Stimulated activated naive CD8-positive, alpha-beta T cell treated with anti-CD3 and anti-CD28 coated beads, Interleukin-15, Interleukin-2, amounts not matched to agents 100 ng/mL and 50 ng/mL, for 24 hours (primary cell): ENCODE data around the gene AMPH.

Experiments
- H3K27ac Mint-ChIP-seq: one replicate; pipeline ENCODE4 v1.8.0; 2021; ENCODE audit warnings: mild to moderate bottlenecking, mixed read lengths
- H3K27me3 Mint-ChIP-seq: one replicate; pipeline ENCODE4 v1.8.0; 2021; ENCODE audit warnings: mixed read lengths
- H3K36me3 Mint-ChIP-seq: one replicate; pipeline ENCODE4 v1.8.0; 2021; ENCODE audit warnings: low read depth, mixed read lengths
- H3K4me1 Mint-ChIP-seq: one replicate; pipeline ENCODE4 v1.8.0; 2021; ENCODE audit warnings: low read depth, mixed read lengths
- H3K4me3 Mint-ChIP-seq: one replicate; pipeline ENCODE4 v1.8.0; 2021; ENCODE audit warnings: mild to moderate bottlenecking, mixed read lengths
- H3K9me3 Mint-ChIP-seq: one replicate; pipeline ENCODE4 v1.8.0; 2021; ENCODE audit warnings: mixed read lengths

Gene AMPH

DNA sequence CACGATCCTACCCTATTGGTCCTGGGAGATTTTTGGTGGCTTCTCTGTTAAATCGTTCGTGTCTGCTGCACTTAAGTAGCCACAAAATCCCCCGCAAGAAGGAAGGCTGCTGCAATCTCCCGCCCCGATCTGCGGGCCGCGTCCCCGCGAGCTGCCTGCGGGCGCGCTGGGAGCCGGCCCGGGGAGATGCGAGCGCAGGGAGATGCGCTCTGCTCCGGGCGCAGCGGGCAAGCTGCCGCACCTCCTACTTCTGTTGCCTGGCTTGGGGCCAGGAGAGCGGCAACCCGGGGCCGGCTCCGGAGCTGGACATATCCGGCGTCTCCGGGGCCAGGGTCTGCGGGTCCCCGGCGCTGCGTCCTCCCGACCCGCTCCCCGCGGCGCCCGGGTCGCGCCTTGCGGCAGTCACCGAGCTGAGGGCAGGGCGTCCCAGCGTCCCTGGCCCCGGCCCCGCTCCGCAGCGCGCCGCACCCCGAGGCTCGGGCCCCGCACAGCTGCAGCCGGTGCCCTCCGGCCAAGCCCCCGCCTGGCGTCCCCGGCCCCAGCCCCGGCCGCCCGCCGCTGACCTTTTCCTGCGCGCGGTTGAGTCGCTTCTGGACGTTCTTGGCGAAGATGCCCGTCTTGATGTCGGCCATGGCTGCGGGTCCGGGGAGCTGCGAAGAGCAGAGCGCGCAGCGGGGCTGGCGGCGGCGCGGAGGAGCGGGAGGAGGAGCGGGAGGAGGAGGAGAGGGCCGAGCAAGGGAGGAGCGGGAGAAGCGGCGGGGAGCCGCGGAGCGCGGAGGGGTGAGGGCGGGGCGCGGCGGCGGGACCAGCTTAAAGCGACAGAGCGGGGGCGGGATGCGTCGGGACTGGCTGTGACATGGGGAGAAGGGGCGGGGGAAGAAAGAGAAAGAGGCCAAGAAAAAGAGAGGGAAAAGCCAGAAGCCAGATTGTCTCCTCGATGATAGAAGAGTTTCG, at the start of gene AMPH:
TSS of gene AMPH (minus strand) at position 654 of the 954 bp plus-strand sequence. CDS start at position 632, 22 bp downstream.
- no peaks in the 10 kb centered on the region for H3K36me3 Mint-ChIP-seq
- no peak within 1 kb of the TSS for H3K27ac Mint-ChIP-seq
- peaks cover 6% of the 10 kb centered on the region for H3K4me1 Mint-ChIP-seq
- no peaks in the 10 kb centered on the region for H3K9me3 Mint-ChIP-seq
- H3K27me3 Mint-ChIP-seq = peaks cover 71% of the 10 kb centered on the region
- peak within 1 kb of the TSS; percentile 65 for H3K4me3 Mint-ChIP-seq

DNA sequence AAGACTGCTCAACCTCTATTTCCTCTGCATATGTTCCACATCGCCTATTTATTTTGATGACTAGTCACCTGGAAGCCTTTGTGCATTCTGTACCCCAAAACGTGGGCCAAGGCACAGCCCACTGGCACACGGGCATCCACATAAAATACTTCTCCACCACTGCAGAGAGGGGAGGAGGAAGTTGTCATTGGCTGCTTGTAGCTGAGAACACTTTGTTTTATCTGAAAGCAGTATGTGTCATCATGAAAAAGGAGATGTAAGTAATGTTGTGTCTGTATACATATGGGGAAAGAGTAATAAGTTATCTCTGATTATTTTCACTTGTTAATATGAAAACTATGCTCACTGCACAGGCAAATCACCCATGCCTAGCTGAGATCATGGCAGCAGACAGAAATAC, 48.2 kb upstream of the AMPH start:
- H3K4me1 Mint-ChIP-seq = no peaks in the 10 kb centered on the region
- no peak overlapping the region for H3K27ac Mint-ChIP-seq
- H3K27me3 Mint-ChIP-seq = peaks cover under 1% of the 10 kb centered on the region
- H3K4me3 Mint-ChIP-seq = no peak overlapping the region
- H3K36me3 Mint-ChIP-seq = no peaks in the 10 kb centered on the region
- no peaks in the 10 kb centered on the region for H3K9me3 Mint-ChIP-seq

DNA sequence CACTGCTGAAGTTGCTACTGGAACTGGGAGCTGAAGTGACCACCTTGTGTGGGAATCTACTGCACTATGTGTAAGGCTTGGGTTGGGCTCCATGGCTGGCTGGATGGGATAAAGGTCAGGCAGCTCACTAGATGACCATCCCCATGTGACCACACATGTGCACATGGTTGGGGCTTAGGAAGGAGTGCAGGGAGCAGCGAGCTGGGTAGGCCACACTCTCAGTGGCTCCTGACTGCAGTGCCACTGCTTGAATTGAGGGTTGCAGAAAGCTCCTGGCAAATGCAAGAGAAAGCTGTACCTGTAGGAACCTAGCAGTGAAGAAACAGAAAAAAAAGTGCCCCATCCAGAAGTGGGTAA, 47.5 kb upstream of the AMPH start:
- Mint-ChIP-seq H3K36me3 (no peaks in the 10 kb centered on the region), H3K9me3 (no peaks in the 10 kb centered on the region), H3K4me3 (no peak overlapping the region), H3K27me3 (no peaks in the 10 kb centered on the region), H3K27ac (no peak overlapping the region), H3K4me1 (no peaks in the 10 kb centered on the region)

DNA sequence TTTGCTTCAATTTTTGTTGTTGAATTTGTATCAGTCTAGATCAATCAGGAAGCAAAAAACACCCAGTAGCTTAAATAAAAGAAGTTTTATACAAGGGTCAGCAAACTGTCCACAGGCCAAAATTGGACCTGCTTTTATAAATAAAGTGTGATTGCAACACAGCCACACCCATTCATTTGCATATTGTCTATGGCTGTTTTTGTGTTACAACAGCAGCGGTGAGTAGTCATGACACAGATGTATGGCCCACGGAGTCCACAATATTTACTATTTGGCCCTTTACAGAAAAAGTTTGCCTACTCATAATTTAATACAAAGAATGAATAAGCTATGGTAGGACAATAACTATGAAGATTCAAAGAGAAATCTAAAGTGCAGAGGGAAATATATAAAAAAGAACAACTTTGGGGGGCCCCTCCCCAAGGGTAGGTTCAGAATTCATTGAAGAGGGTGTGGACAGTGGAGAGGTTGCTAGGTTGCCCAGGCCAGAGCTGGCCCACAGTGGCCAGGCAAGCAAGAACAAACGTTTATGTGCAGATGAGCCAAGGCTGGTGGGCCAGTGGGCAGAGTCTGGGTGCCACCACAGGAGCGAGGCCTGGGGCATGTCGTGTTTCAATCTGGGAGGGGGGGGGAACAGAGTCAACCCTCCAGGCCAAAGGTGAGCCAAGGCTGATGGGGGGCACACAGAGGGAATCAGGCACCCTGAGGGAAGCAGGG, 47.0 kb upstream of the AMPH start:
- Mint-ChIP-seq H3K4me1 (no peaks in the 10 kb centered on the region), H3K9me3 (no peaks in the 10 kb centered on the region), H3K27ac (no peak overlapping the region), H3K36me3 (no peaks in the 10 kb centered on the region), H3K4me3 (no peak overlapping the region), H3K27me3 (no peaks in the 10 kb centered on the region)

DNA sequence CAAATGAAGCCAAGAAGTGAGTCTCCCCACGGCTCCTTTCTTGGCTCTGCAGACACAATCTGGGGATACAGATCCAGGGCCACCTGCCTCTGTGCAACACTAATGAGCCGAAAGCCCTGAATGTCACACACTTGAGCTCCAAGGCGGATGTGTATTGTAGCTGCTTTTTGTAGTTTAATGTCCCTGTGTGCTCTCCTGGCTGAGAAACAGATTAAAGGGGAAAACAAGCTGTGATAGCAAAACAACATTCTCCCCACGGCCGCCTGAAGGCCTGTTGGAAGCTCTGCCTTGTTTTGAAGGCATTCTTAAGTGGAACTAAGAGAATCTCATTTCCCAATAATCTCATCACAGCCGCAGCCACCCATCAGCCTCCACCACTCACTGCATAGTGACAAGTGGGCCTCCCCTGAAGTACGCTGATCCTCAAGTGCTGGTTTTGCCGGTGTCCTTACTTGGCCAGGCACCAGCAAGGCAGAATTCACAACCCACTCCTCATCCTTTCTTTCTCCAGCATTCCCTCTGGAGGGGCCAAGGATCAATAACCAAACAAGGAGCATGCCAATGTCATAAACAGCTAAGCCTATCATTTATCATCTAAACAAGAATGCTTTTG, 44.4 kb upstream of the AMPH start:
- peaks cover 5% of the 10 kb centered on the region for H3K4me1 Mint-ChIP-seq
- H3K27ac Mint-ChIP-seq = no peak overlapping the region
- H3K27me3 Mint-ChIP-seq = peaks cover 5% of the 10 kb centered on the region
- no peak overlapping the region for H3K4me3 Mint-ChIP-seq
- no peaks in the 10 kb centered on the region for H3K36me3 Mint-ChIP-seq
- no peaks in the 10 kb centered on the region for H3K9me3 Mint-ChIP-seq

DNA sequence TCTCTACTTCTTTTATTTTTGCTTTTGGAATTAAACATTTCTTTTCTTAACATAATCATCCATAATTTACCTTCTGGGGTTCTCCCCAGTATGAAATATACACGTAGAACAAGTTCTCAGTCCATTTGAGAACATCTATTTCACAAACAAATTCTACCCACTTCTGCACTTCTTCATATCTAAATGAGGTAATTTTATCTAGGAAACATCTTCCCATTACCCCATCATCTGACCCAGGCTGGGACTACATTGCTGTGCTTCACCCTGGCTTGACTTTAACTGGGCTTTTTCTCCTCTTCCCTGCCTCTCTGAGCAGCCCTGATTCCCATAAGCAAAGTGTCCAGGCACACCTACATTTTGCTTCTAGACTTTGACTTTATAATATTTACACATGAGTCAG, 43.3 kb upstream of the AMPH start:
- Mint-ChIP-seq H3K27me3 (peaks cover 5% of the 10 kb centered on the region), H3K36me3 (no peaks in the 10 kb centered on the region), H3K4me3 (no peak overlapping the region), H3K27ac (no peak overlapping the region), H3K9me3 (no peaks in the 10 kb centered on the region), H3K4me1 (peaks cover 5% of the 10 kb centered on the region)

DNA sequence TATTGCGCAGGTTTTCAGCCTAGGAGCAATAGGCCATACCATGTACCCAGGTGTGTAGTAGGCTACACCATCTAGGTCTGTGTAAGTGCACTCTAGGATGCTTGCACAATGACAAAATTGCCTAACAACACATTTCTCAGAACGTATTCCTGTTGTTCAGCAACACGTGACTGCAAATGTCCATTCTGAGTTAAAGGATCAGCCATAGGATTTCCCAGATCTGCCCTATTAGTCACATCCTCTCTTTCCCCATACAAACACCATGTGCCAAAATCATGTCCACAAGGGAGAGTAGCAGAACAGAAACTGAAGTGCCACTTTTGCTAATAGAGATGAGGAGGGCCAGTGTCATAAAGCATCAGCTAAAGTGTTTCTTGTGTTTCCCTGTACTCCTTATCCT, 42.6 kb upstream of the AMPH start:
- H3K36me3 Mint-ChIP-seq = no peaks in the 10 kb centered on the region
- H3K27me3 Mint-ChIP-seq = peaks cover 11% of the 10 kb centered on the region
- H3K9me3 Mint-ChIP-seq = no peaks in the 10 kb centered on the region
- H3K27ac Mint-ChIP-seq = no peak overlapping the region
- H3K4me3 Mint-ChIP-seq = no peak overlapping the region
- peaks cover 5% of the 10 kb centered on the region for H3K4me1 Mint-ChIP-seq

DNA sequence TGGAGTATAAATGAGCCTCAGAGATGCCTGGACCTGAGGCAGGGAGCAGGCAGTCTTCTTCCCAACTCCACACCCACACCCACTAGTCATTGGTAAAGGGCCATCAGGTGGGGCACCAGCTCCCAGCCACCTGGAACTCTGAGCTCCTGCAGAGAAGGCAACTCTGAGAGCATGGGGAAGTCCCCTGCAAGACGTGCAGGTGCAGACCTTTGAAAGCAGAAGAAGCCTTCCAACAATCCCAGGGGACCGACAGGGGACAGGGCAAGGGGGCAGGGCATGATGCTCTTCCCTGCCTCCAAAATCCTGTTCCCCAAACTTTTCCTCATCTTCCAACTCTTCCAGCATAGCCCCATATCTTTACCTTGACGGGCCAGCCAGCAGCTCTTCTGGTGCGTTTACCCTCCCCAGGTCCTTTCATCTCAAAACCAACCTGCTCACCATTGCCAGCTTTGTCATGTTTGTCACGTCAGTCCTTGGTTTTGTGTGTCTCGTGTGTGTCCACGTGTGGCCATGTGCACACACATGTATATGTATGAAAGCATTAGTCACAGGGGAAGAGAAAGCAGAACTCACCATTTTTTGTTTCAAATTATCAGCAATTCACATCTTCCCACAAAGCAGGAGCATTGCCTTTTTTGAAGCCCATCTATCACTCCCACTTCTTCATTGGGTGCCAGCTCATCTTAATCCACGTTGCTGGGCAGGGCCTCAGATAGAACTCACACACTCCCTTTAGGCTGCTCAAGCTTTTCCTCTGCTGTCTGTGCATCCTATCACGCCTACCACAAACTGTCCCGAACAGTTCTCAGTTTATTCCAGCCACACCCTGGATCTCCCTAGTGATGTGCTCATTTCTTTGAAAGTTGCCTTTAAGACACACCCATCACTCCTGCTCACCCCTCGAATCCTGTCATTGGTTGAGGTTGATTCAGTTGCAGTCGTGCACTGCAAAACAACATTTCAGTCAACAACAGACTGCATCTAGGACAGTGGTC, 41.0 kb upstream of the AMPH start:
- H3K4me3 Mint-ChIP-seq = no peak overlapping the region
- H3K9me3 Mint-ChIP-seq = no peaks in the 10 kb centered on the region
- peaks cover 14% of the 10 kb centered on the region for H3K27me3 Mint-ChIP-seq
- no peak overlapping the region for H3K27ac Mint-ChIP-seq
- H3K36me3 Mint-ChIP-seq = no peaks in the 10 kb centered on the region
- H3K4me1 Mint-ChIP-seq = peaks cover 5% of the 10 kb centered on the region

DNA sequence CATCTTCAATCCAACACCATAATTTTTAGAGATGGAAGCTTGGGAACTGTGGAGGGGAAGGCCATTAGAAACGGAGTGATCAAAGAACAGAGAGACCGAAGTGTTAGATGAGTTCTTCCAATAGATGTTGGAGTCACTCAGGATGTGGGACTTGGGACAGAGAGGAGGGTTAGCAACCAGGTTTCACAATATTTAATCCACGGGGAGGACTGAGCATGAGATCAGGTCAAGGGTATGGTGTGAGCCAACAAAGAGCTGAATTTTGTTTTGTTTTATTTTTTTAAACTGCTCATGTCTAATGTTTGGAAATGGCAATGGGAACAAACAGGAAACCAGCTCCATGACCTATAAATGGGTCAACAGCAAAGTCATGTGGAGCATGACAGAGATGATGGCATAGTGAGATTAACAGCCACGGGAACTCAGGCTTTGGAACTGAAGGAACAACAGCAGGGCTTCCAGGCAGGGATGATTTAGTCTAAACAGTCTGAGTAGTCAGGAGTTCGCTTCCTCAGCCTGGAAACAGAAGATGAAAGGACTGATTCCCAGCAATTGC, 38.9 kb upstream of the AMPH start:
- H3K9me3 Mint-ChIP-seq = no peaks in the 10 kb centered on the region
- no peak overlapping the region for H3K27ac Mint-ChIP-seq
- H3K4me3 Mint-ChIP-seq = no peak overlapping the region
- H3K27me3 Mint-ChIP-seq = peaks cover 18% of the 10 kb centered on the region
- H3K4me1 Mint-ChIP-seq = peaks cover 5% of the 10 kb centered on the region
- no peaks in the 10 kb centered on the region for H3K36me3 Mint-ChIP-seq

DNA sequence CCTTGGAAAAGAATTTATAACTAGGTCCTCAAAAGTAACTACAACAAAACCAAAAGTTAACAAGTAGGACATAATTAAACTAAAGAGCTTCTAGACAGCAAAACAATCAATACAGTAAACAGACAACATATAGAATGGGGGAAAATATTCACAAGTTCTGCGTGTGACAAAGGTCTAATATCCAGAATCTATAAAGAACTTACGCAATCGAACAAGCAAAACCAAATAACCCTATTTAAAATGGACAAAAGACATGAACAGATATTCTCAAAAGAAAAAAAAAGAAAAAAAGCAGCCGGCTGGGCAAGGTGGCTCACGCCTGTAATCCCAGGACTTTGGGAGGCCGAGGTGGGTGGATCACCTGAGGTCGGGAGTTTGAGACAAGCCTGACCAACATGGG, 33.8 kb upstream of the AMPH start:
- Mint-ChIP-seq H3K36me3 (no peaks in the 10 kb centered on the region), H3K27ac (no peak overlapping the region), H3K9me3 (no peaks in the 10 kb centered on the region), H3K4me3 (no peak overlapping the region), H3K4me1 (no peaks in the 10 kb centered on the region), H3K27me3 (peaks cover 40% of the 10 kb centered on the region)

DNA sequence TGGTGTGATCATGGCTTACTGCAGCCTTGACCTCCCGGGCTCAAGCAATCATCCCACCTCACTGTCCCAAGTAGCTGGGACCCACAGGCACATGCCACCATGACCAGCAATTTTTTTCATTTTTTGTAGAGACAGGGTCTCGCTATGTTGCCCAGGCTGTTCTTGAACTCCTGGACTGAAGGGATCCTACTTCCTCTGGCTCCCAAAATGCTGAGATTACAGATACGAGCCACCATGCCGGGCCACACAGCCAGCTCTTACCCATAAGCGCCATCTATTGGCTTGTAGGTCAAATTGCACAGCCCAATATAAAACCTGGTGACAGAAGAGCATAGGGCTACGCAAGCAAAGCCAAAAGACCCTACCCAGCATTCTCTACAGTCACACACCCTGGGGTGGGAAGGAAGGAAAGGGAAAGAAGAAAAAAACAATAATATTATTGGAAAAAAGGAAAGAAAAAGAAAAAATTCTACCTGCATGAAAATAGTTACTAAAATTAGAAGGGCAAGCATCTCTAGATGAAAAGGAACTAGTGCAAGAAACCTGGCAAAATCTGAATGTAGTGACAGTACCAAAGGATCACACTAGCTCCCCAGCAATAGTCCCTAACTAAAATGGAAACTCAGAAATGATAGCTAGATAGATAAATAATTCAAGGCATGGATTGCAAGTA, 29.4 kb upstream of the AMPH start:
- Mint-ChIP-seq H3K9me3 (no peaks in the 10 kb centered on the region), H3K4me3 (no peak overlapping the region), H3K27ac (no peak overlapping the region), H3K36me3 (no peaks in the 10 kb centered on the region), H3K4me1 (no peaks in the 10 kb centered on the region), H3K27me3 (peaks cover 32% of the 10 kb centered on the region)

DNA sequence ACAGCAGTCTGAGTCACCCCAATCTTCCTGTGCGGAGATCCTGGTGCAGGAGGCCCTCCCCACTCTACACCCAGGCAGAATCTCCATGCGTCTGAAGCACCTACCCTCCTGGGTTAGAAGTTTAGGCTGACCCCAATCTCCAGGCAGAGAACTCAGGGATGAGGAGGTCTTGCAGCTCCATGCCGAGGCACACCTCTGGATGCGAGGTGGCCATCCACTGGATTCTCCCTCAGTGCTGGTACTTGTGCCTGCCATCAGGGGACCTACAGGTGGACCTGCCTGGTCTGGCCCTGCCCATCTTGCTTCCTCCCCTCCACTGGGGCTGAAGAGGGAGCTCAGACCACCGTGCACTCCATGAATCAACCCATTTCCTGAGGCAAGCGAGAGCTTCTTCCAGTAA, 28.8 kb upstream of the AMPH start:
- H3K27me3 Mint-ChIP-seq = peaks cover 32% of the 10 kb centered on the region
- H3K9me3 Mint-ChIP-seq = no peaks in the 10 kb centered on the region
- H3K27ac Mint-ChIP-seq = no peak overlapping the region
- H3K4me3 Mint-ChIP-seq = no peak overlapping the region
- no peaks in the 10 kb centered on the region for H3K36me3 Mint-ChIP-seq
- no peaks in the 10 kb centered on the region for H3K4me1 Mint-ChIP-seq

DNA sequence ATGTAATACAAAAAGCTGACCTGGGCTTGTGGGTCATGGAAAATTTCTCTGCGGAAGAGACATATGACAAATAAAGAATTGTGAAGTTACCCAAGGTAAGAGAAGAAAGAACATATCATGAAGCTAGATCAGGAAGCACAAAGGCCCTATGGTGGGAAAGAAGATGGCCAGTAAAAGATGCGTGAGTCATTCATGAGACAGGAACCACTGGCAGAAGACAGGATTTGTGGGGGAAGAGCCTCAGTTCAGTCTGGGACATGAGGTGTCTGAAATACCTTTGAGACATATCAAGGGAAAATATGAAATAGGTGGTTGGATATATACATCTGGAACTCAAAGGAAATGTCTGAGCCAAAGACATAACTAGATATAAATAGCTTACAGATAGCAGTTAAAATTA, 27.7 kb upstream of the AMPH start:
- no peak overlapping the region for H3K4me3 Mint-ChIP-seq
- no peak overlapping the region for H3K27ac Mint-ChIP-seq
- H3K27me3 Mint-ChIP-seq = peaks cover 30% of the 10 kb centered on the region
- no peaks in the 10 kb centered on the region for H3K36me3 Mint-ChIP-seq
- no peaks in the 10 kb centered on the region for H3K9me3 Mint-ChIP-seq
- H3K4me1 Mint-ChIP-seq = no peaks in the 10 kb centered on the region

DNA sequence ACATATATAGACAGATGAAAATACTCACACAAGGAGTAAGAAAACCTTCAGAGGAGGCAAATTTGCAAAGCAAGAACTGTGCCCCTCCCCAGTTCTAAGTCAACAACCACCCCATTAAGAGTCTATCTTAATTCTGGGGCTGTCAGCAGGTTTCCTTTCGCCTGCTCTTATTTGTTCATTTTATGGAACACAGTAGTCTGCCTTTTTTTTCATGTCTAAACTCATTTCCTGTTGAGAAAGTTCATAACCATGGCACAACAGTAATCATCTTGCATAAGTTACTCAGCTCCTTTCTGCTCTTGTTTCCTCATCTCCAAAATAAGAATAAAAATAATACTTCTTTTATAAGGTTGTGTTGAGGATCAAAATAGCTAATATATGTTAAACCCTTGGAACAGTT, 25.8 kb upstream of the AMPH start:
- peaks cover 20% of the 10 kb centered on the region for H3K27me3 Mint-ChIP-seq
- H3K27ac Mint-ChIP-seq = no peak overlapping the region
- H3K36me3 Mint-ChIP-seq = no peaks in the 10 kb centered on the region
- H3K4me1 Mint-ChIP-seq = no peaks in the 10 kb centered on the region
- no peak overlapping the region for H3K4me3 Mint-ChIP-seq
- no peaks in the 10 kb centered on the region for H3K9me3 Mint-ChIP-seq
